ENCODE data around the gene POLE2. TPM values are rescaled to one million over a fixed set of nuclear protein-coding genes. Genes with fewer than 3 reads are reported as not detected.
A peak's percentile ranks its signal among the peaks of the same experiment; 100 is the strongest.

Gene POLE2
- total RNA-seq, 4 donors from 2014 or later, result 1.8 to 35.5 (median 14.1) TPM

DNA sequence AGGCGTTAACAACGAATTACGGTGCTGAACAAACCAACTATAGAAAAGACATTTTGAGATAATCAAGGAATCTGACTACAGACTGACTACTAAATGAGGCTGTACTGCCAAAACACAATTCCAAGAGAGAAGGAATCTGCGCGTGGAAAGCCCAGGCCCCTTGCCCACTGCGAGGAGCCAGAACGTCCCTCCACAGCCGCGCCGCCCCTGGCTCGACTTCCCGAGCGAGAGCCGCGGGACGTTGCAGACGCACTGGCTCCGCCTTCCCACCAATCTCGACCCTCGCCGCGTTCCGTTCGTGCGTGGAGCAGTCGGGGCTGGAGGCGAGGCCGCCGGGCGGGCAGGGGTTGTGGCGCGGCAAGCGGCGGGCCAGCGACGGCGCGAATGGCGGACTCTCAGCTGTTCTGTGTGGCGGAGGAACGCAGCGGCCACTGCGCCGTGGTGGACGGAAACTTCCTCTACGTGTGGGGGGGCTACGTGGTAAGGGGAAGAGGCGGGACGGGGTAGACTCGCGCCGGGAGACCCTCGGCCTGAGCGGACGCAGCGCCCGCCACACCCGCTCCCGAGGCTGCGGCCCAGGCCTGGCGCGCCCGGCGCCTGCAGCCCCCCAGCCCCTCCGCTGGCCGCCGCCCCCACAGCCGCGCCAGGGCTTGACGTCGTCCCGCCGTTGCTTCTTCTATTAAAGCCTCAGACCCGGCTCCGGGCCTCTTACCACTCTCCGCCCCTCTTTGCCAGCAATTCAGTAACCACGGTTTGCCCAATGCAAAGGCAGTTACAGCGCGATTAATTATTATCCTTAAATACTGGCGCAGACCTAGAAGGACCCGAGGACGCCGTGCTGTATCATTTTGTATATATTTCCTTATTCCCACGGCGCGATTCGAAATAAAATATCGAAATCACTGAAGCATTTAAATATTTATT is 5.1 kb upstream of the POLE2 start, which contains the start of gene KLHDC1:
Gene KLHDC1 (plus strand): TSS at position 310 of the 924 bp plus-strand sequence. CDS start 75 bp downstream, at position 385.
- peak; percentile 86 to 89 for DNase-seq
- no peaks in the 10 kb centered on the region for H3K9me3 ChIP-seq
- TF ChIP-seq, protein P1, sequence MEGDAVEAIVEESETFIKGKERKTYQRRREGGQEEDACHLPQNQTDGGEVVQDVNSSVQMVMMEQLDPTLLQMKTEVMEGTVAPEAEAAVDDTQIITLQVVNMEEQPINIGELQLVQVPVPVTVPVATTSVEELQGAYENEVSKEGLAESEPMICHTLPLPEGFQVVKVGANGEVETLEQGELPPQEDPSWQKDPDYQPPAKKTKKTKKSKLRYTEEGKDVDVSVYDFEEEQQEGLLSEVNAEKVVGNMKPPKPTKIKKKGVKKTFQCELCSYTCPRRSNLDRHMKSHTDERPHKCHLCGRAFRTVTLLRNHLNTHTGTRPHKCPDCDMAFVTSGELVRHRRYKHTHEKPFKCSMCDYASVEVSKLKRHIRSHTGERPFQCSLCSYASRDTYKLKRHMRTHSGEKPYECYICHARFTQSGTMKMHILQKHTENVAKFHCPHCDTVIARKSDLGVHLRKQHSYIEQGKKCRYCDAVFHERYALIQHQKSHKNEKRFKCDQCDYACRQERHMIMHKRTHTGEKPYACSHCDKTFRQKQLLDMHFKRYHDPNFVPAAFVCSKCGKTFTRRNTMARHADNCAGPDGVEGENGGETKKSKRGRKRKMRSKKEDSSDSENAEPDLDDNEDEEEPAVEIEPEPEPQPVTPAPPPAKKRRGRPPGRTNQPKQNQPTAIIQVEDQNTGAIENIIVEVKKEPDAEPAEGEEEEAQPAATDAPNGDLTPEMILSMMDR (IDR thresholded peaks at IDR 0.05), result peak in 1 of 4 experiments; percentile 15
- TF ChIP-seq POLR2A (IDR thresholded peaks at IDR 0.05), result peak; percentile 74 to 93
- H3K4me3 ChIP-seq, result peak within 1 kb of the TSS; percentile 44 to 82
- H3K36me3 ChIP-seq, result no peaks in the 10 kb centered on the region
- no peaks in the 10 kb centered on the region for H3K27me3 ChIP-seq
- H3K4me1 ChIP-seq, result peaks cover 0 to 7% of the 10 kb centered on the region in 2 donors
- intact Hi-C loops (cut with DNase I; ENCODE audit: low total_unique reads), result no loop called here
- peak within 1 kb of the TSS; percentile 93 to 97 for H3K27ac ChIP-seq

DNA sequence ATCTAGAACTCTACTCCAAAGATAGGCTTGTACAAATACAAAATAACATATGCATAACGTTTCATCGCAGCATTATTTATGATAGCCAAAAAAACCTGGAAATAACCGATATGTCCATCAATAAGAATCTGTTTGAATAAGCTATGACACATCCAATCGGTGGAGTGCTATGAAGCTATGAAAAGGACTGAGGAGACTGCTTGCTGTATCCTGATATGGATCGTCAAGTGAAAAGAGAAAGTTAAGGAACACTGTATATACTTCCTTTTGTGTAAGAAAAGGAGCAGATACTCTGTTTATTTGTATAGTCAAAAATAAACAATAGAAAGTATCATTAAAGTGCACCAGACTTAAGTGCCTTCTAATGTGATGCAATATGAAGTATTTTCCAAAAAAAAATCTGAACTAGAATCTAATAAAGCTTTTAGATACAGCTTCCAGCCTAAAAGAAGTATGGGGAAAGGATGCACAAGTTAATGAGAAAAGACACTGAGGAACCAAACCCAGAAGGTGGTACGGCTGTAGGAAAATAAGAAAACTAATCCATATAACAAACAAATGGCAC is 4.3 kb upstream of the POLE2 start:
- no peaks in the 10 kb centered on the region for H3K36me3 ChIP-seq
- H3K27me3 ChIP-seq, result no peaks in the 10 kb centered on the region
- no peaks in the 10 kb centered on the region for H3K9me3 ChIP-seq
- TF ChIP-seq, protein P1 (IDR thresholded peaks at IDR 0.05), result no peak
- no peak for TF ChIP-seq POLR2A (IDR thresholded peaks at IDR 0.05)
- intact Hi-C loops (cut with DNase I; ENCODE audit: low total_unique reads), result no loop called here
- no peak for DNase-seq
- H3K27ac ChIP-seq, result peak overlapping the region; percentile 93 to 97
- peak overlapping the region; percentile 44 to 82 for H3K4me3 ChIP-seq
- H3K4me1 ChIP-seq, result peaks cover 0 to 7% of the 10 kb centered on the region in 2 donors

DNA sequence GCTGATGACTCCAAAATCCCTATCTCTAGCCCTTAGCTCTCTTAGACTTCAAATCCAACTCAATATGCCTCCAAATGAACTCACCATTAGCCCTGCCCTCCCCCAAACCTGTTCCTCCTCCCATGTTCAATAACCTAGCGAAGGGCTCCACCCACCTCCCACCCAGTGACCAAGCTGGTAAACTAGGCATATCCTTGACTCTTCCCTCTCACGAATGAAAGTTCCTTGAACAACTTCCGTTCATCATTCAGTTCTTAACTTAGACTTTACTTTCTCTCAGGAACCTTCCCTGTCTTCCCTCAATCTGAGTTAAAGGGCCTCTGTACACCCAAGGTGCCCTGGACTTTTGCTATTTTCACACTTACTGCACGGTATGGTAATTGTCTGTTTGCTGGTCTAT is 3.0 kb upstream of the POLE2 start:
- Histone ChIP-seq H3K4me3 (no peak overlapping the region), H3K36me3 (no peaks in the 10 kb centered on the region), H3K27me3 (no peaks in the 10 kb centered on the region), H3K27ac (no peak overlapping the region), H3K9me3 (no peaks in the 10 kb centered on the region), H3K4me1 (peaks cover 0 to 7% of the 10 kb centered on the region in 2 donors)
- TF ChIP-seq POLR2A (IDR thresholded peaks at IDR 0.05), result no peak
- TF ChIP-seq, protein P1 (IDR thresholded peaks at IDR 0.05), result no peak
- DNase-seq, result no peak
- intact Hi-C loops (cut with DNase I; ENCODE audit: low total_unique reads), result no loop called here

DNA sequence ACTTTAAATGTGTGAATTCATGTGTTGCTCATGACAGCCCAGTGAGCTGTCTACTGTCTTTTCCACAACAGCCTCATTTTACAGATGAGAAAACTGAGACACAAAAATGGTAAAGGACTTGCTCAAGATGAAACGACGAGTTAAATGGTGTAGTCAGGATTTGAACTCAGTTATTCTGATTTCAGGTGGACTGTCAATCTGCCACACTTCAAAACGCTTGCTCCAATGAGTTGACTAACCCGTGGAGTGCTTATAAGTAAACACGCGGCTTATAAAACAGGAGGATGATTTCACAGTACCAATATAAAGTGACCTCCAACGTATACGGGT is 652 bp upstream of the POLE2 start:
- no peak for DNase-seq
- no peaks in the 10 kb centered on the region for H3K36me3 ChIP-seq
- H3K27me3 ChIP-seq, result no peaks in the 10 kb centered on the region
- no peaks in the 10 kb centered on the region for H3K9me3 ChIP-seq
- peak overlapping the region in 1 of 2 donors; percentile 73 for H3K4me3 ChIP-seq
- TF ChIP-seq, protein P1 (IDR thresholded peaks at IDR 0.05), result no peak
- TF ChIP-seq POLR2A (IDR thresholded peaks at IDR 0.05), result no peak
- intact Hi-C loops (cut with DNase I; ENCODE audit: low total_unique reads), result no loop called here
- peaks cover 0 to 3% of the 10 kb centered on the region in 2 donors for H3K4me1 ChIP-seq
- H3K27ac ChIP-seq, result peak overlapping the region; percentile 83 to 86

DNA sequence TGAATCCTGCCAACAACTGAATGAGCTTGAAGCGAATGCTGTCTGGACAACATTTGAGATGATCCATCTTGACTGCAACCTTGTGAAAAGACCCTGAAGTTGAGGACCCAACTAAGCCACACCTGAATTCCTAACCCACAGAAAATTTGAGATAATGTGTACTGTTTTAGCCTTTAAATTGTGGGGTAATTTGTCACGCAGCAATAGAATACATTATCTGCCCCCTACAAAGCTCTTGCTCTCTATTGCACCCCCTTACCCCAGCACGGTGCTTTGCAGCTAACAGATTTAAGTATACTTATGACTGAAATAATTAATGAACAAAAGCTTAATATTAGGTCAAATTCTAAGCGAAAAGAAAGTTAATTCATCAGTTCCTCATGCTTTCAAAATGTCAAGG is 1.6 kb downstream of the POLE2 start:
- Histone ChIP-seq H3K4me3 (no peak overlapping the region), H3K27ac (no peak overlapping the region), H3K27me3 (no peaks in the 10 kb centered on the region), H3K9me3 (no peaks in the 10 kb centered on the region), H3K4me1 (no peaks in the 10 kb centered on the region), H3K36me3 (no peaks in the 10 kb centered on the region)
- no peak for DNase-seq
- intact Hi-C loops (cut with DNase I; ENCODE audit: low total_unique reads), result no loop called here
- TF ChIP-seq, protein P1 (IDR thresholded peaks at IDR 0.05), result no peak
- TF ChIP-seq POLR2A (IDR thresholded peaks at IDR 0.05), result no peak
